Amniotic epithelial cell (primary cell): Measurements from ENCODE around the gene AP5B1.

Experiments
- DNase-seq: peaks from one replicate; pipeline ENCODE4 v3.0.0-alpha.2; 2010; ENCODE audit warnings: low read depth

The AP5B1 gene, protein sequence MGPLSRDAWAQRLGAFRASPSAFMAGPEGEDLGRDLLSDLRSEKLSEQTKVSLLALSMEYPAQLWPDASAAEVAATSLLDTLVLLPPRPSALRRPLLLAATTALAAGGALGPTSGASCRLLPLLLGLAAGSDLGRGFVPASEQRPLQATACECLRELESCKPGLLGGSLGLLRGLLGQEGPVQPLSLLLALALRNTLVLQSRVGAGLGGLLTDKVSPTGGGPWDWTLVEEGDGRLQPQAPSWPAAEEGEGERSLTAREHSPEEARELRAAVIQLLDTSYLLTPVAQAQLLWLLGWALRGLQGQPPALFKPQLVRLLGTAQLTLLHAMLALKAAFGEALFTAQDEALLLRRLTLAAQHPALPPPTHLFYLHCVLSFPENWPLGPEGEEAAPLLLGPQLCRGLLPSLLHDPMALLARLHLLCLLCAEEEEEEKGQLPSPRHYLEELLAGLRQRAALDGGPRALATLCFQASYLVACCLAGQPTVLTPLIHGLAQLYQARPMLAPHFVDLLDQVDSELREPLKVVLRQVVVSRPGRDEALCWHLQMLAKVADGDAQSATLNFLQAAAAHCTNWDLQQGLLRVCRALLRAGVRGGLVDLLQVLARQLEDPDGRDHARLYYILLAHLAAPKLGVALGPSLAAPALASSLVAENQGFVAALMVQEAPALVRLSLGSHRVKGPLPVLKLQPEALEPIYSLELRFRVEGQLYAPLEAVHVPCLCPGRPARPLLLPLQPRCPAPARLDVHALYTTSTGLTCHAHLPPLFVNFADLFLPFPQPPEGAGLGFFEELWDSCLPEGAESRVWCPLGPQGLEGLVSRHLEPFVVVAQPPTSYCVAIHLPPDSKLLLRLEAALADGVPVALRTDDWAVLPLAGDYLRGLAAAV

DNA sequence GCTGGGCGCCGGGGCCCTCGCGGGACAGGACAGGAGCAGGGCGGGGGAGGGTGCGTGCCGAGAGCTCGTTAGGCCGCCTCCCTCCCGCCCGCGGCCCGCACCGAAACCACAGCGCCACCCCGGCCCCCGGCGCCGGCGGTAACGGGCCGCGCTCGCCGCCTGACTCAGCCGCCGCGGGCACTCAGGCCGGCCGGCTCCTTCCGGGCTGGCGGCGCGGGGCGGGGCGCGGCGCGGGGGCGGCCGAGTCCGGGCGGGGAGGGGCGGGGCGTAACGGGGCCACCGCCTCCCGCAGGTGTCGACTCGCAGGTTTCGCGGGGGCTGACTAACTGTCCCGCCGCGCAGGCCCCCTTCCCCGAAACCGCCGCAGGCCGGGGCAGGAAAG lies at the start of gene AP5B1:
TSS of gene AP5B1 (minus strand) at position 207 of the 382 bp plus-strand sequence. CDS start 385 bp downstream, outside the sequence.
- DNase-seq, result peak; percentile 44

DNA sequence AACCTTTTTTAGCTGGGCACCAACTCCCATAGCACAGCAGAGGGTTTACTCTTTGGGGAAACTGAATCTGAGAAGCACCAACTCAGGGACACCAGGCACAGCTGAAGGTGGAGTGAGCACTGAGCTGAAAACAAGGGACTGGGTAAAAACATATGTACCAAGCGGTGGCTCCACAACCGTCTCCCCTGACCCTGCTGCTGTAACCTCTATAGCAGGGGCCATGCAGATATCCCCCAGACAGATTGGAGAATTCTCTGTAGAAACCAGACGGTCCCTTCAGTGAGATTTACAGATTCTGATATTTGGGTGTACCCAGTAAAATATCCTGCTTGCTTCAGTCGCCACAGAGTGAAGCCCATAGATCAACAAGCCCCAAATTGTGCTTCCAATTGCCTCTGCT lies 48.7 kb upstream of the AP5B1 start:
- DNase-seq, result no peak

DNA sequence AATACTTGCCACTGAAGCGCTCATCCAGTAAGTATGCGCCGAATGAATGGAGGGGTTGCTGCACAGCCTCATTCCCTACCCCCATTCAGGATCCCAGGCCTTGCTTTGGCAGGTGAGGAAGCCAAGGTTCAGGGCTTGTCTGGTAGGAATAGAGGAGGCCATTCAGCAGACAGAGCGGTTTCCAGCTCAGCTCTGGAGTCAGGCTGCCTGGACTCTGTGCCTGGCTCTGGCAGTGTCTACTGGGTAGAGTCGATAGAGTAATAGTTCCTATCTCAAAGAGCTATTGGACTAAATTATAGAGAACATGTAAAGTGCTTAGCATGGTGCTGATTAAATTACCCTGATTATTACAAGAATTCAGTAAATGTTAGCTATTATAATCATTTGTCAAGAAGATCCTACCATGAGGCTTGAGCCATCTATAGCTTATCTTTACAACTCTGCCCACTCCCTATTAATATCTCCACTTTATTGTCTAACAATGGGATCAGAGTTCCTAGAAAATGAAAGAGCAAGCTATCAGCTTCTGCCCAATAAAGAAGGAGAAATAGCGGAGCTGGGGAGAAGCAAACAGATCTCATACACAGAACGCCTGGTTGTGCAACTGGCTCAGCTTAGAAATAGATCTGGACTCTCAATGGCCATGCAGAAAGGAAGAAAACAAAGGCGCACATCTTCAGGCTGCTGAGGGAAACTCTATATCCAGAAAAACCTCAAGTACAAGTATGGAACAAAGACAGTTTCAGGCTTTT lies 46.4 kb upstream of the AP5B1 start:
- DNase-seq, result peak; percentile 55

DNA sequence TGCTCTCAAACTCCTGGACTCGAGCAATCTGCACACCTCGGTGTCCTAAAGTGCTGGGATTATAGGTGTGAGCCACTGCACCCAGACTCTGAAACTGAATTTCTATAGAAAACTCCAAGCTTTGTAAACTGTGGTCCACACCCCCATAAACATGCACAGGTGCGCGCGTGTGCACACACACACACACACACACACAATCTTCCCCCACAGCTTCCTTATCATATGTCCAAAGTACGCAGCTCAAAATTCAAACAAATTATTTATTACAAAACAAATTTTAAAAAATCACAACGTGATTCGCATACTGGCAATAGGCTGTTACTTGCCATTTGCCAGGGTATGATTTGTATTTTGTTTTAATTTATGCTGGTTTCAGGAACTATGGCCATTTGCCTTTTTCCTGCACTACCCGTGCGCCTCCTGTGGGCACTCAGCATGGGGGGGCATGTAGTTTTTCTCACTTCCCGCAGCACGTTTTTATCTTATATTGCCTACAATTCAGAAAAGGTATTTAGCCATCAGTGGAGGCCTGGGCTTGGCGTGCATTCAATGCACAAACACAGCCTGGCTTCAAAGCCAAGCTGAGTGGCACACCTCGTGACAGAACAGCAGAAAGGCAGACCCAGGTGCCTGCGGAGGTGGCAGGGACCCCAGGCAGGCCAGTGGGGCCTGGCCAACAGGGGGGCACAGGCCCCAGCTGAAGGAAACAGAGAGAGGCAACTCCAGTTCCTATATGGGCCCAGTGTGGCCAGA lies 42.2 kb upstream of the AP5B1 start:
- DNase-seq, result no peak

DNA sequence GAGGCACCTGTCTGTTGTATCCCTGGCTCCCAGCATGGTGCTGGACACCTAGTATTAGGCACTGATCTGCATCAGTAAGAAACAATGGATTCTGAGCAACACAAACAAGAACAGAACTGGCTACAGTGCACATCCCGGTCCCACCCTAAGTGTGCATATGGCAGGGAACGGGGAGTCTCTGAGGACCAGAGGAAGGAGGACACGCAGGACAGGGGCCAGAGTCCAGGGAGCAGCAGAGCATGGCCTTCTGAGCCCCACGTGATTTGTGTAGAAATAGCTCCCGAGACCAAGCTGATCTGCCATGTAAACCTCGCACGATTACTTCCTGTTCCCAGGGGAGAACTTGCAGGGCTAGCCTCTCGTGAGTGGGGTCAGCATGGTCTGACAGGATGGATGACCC lies 40.3 kb upstream of the AP5B1 start:
- DNase-seq, result no peak

DNA sequence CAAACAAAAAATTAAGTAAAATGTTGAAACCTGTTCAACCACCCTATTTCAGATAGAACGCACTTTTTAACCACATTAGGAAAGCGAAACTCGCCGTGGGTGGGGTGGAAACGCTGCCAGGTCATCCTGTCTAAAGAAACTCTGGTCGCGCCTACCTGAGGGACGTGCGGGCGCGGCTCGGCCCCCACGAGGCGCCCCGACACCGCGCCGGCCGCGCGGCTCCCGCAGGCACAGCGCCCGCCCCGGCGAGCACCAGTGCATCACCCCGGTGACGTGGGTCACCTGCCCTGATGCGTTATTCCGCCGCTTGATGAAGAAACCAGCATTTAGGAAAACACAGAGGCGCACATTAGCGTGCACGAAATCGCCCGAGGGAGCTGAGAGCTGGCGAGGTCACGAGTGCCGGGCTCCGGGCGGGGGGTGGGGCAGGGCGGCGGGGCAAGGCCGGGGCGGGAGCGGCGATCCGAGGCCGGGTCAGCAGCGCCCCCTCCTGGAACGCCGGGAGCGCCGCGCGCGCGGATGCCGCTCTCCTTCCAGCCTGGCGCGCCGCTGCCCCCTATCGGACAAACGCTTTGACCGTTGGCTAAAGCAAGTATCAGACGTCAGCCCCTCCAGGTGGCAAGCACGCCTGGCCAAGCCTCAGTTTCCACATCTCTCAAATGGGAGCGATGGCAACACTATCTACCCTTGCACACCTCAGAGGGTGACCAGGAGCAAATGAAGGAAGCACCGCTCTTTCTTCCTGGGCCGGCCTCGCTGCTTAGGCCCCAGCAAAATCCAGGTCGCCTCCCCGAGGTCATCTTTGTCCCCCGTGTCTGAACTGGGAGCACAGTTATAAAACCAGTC lies 37.3 kb upstream of the AP5B1 start:
- DNase-seq, result peak; percentile 74

DNA sequence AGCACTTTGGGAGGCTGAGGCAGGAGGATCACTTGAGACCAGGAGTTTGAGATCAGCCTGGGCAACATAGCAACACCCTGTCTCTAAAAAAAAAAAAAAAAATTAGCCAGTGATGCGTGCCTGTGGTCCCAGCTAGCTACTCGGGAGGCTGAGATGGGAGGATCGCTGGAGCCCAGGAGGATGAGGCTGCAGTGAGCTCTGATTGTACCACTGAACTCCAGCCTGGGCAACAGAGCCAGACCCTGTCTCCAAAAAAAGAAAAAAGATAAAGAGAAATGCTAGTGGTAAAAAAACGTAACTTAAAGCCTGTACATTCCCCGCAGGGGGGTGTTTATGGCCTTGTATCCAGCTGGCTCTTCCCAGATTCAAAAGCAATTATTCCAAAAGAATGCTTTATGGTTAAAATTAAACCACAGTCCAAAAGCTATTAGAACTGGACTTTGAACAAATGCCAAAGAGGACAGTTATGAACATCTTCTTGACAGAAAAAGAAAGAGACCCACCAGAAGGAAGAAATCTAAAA lies 36.6 kb upstream of the AP5B1 start:
- DNase-seq, result peak; percentile 7

DNA sequence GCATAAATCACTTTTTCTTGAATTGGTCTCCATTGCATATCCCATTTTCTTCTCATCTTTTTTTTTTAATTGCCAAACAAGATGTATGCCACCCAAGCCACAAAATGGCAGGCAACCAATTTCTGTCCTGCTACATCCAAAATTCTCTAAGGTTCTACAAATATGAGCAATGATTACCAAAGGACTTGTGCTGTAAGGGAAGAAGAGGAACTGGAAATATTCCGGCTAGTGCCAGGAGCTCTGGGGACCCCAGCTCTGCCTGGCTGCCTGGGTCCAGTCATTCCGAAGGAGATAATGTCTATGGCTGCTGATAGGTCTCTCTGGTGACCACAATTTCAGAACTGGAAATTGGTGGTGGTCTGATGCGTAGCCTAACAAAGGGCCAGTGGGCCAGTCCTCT lies 35.9 kb upstream of the AP5B1 start:
- DNase-seq, result no peak

DNA sequence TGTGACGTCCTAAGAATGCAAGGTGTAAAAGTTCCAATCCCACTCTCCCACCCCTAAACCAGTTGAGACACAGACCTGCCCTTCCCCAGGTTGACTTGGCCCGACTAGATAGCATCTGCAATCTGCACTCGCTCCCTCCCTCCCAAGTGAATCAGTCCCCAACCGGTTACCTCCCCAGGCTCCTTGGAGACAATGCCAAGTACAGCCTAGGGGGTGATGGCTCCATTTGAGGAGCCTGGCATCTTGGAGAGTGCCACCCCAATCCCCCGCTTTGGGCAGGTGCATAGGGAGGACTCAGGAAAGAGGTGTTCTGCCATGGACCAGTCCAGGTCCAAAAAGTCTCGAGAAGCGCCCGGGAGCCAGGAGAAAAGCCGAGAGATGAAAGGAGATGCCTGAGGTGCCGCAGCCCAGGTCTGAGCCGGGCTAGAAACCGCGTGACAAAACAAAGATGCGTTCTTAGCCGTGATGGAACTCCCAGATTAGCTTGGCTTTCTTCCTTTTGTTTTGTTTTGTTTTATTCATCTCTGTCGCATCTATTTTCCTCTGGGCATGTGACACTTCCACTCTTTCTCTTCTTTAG lies 34.3 kb upstream of the AP5B1 start:
- DNase-seq, result no peak

DNA sequence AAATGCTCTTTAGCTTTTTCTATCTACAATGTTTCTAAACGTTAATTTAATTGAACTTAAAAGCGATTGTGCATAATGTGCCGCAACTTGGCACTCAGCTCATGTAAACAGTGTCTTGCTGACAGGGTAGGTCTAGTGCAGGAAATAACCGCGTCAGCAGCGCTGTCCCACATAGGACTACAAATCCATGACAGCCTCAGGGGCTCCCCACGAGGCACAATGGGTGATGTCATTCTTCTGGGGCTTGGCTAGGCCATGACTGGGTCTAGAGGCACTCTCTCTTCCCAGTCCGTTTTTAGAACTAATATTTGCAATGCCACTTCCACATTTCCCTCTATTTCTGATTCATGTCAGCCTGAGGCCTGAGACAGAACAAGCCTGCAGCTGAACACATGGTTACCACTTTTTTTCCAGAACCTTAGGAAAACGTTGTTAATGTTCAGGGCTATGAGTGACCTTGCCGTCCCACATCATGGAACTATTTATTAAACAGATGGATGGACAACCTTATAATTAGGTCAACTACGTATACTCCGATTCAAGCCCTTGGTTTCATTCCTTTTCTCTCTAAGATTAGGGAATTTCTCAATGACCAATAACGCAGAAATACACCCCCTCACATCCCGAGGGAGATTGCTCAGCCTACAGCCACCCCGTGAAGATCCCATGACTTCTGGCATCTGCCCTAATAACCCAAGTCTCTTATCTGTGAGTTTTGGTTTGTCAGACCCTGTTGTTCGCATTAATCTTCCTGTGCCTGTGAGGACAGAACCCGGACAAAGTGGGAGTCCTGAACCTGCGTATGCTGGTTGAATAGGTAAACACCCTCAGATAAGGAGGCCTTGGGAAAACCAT lies 33.6 kb upstream of the AP5B1 start:
- DNase-seq, result peak; percentile 17

DNA sequence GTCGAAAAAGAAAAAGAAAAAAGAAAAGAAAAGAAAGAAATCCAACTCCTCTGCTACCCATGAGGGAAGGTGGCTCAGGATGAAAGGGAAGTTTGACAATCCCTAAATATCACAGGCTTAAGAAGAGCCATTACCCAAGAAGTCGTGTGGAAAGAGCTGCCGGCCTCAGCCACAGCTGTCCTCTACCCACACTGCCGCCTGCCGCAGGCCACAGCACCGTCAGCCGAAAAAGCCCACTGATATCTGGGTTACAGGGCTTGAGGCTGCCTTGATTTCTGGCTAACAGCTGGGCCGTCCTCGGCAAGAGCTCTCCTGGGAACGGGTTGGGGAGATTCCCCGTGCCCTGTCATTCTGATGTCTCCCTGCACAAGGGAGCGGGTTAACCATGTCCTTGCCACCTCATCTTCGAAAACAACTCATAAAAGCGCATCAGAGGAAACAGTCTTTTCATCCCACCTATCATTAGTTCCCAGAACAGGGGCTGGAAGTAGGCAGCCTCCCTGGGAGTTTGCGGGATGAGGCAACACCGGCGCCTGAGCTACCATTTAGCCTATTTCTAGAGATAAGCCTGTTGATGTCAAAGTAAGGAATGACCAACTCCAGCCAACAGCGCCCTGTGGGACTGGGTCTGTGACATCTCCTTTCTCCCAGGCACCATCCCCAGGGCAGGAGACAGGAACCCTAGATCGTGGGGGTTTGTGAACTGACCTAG lies 31.1 kb upstream of the AP5B1 start:
- peak; percentile 15 for DNase-seq

DNA sequence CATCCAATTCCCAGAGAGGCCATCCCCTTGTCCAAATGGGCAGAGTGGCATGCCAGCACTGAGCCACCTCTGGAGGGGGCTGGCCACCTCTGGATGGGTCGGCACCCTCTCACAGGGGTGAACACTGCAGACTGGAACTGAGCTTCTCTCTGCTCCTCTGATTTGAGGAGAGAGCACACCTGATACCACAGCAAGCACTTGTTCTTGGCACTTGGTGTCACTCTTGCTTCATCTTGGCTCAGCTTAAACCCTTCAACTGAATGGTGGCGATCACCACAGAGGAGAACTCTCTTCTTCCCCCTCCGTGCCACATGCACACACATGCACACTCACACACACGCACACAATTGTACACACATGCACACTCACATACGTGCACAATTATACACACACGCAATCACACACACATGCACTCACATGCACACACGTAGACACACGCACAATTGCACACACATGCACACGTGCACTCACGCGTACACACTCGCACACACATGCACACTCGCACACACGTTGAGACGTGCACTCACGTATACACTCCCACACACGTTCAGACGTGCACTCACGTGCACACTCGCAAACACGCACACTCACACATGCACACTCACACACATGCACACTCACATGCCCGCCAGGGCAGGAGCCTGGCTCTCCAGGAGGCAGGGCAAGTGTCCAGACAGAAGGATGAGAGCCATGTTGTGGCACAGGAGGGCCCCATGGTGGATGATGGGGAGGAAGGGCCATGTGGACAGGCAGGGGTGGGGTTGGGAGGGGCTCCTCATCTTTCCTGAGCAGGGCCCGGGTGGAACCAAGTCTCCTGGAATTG lies 29.5 kb upstream of the AP5B1 start:
- peak; percentile 11 for DNase-seq

DNA sequence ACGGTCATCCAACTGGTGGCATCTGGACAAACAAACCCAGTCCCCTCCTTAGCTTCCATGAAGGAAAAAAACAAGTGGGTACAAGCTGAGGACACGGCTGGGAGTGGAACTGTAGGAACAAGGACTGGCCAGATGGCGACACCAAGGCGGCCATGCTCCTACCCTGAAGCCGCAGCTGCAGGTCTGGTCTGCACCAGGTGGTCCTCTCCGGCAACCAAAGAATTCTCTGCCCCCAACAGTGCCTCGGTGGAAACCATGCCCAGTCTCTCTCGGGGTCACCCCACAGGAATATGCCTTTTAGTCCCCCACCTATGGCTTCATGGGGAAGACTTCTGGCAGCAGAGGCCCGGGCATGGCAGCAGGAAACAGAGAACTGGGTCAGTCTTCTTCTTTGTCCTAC lies 28.7 kb upstream of the AP5B1 start:
- no peak for DNase-seq

DNA sequence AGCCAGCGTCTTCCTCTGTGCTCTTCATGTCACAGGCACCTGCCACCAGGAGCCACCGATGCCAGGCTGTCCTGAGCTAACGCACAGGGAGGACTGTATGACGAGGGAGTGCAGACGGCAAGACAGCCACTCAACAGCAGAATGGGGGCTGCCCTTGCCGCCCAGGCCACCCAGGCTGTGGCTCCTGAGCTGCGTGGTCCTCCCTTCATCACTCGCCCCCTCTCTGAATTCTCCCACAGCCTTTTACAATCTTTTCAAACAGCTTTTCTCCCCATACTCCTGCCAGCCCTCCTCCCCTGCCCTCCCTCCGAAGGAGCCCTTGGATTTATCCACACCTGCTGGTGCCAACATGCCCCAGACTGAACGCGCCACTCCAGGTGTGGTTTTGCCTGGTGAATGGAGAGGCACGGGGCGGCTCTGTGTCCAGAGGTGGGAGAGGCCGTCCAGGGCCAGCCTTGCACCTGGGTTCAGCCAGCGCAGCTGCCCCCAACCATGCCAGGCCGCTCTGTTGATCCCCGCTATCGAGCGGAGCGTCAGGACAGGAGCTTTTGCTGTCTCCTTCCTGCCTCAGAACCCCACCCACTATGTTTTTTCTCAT lies 28.1 kb upstream of the AP5B1 start:
- DNase-seq, result no peak

DNA sequence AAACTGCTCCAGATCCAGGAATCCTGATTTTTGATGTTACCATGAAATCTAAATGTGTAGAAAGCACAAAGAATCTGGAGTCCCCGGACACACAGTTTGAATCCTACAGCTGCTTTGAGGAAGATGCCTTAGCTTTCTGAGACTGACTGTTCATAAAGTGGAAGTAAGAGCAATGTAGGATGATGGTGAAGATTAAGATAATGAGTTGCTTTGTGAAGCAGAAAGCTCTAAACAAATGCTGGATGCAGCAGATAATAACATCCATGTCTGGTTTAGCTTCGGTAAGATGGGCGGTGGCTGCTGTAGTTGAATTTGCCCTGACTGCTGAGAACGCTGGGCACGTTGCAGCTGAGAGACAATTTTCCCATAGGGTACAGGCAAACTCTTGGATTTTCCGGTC lies 26.2 kb upstream of the AP5B1 start:
- DNase-seq, result no peak

DNA sequence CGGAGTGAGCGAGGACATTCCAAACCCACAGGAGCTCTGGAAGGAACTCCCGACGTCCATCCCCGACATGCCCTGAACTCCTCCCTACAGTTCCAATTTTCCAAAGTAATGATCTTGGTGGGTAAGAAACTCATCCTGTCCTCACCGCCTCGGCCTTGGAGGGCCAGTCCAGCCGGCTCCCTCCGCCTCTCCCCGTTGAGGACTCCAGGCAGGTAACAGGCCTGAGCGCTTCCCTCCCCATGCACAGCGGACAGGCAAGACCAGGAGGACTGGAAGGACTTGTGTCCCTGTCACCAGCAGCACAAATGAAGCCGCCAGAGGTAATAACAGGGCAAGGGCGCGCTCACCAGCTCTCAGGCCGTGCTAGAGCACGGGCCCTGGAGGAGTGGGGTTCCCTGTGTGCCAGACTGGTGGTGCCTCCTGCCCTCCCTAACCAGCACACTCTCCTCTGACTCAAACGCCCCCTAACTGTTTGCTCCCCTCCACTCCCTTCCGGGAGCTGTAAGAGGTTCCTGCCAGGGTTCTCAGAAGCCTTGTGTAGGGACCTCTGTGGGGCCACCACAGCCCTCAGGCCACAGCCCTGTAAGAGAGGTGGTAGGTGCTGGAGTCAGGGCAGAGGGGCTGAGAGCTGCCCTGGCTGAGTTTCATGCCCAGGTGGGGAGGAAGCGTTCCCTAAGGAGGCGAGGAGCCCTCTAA lies 23.2 kb upstream of the AP5B1 start:
- DNase-seq, result no peak

DNA sequence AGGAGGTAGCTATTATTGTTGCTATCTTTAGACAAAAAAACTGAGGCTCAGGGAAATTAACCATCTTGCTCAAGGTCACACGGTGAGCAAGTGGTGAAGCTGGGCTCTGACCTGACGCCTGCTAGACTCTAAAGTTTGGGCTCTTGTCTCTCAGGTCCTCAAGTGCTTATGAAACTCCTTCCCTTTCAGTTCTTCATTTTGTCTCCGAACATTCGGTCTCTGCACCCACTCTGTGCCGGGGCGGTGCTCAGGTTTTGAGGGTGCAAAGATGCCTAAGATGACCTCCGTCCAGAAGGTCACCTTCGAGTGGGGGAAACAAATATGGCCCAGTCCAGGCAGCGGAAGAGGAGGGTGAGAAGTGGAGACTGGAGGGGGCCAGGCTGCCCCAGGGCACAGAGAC lies 22.1 kb upstream of the AP5B1 start:
- DNase-seq, result no peak
